ENCODE measurements around the gene ABCA9. TPM values are rescaled to one million over a fixed set of nuclear protein-coding genes. Genes with fewer than 3 reads are reported as not detected.
A peak's percentile ranks its signal among the peaks of the same experiment; 100 is the strongest.

Gene ABCA9
- total RNA-seq, 2 donors from 2014 or later: 8.8 to 30.7 TPM

GRCh38 chr17:69062860-69063581 lies 2.3 kb upstream of the ABCA9 start:
- H3K27ac ChIP-seq: no peak overlapping the region

GRCh38 chr17:69061721-69062556 lies 1.2 kb upstream of the ABCA9 start:
- H3K27ac ChIP-seq: no peak overlapping the region
- no peaks in the 10 kb centered on the region for H3K9me3 ChIP-seq
- DNase-seq (no peak), ATAC-seq (no peak)
- H3K4me1 ChIP-seq: no peaks in the 10 kb centered on the region
- 85 to 87% methylated on average over 4 of the region's 4 CpGs for WGBS, 2 donors
- no peaks in the 10 kb centered on the region for H3K36me3 ChIP-seq (replicated peaks in 1 of 2; ENCODE audit: insufficient read depth in 1 of 2, low read depth in 2 of 2)
- no peak overlapping the region for H3K4me3 ChIP-seq
- intact Hi-C loops (cut with DNase I): no loop called here
- no peaks in the 10 kb centered on the region for H3K27me3 ChIP-seq
- TF ChIP-seq CTCF (IDR thresholded peaks at IDR 0.05) (no peak), POLR2A (IDR thresholded peaks at IDR 0.05) (no peak)

More at GRCh38 chr17:69062860-69063581, 2.3 kb upstream of the ABCA9 start:
- DNase-seq: no peak
- H3K9me3 ChIP-seq: no peaks in the 10 kb centered on the region
- H3K36me3 ChIP-seq (replicated peaks in 1 of 2; ENCODE audit: insufficient read depth in 1 of 2, low read depth in 2 of 2): no peaks in the 10 kb centered on the region
- TF ChIP-seq CTCF (IDR thresholded peaks at IDR 0.05) (no peak), POLR2A (IDR thresholded peaks at IDR 0.05) (no peak)
- 77 to 88% methylated on average over 4 of the region's 4 CpGs for whole genome bisulfite sequencing, 2 donors
- H3K4me1 ChIP-seq: no peaks in the 10 kb centered on the region
- no peak overlapping the region for H3K4me3 ChIP-seq
- H3K27me3 ChIP-seq: no peaks in the 10 kb centered on the region
- no peak for ATAC-seq
- intact Hi-C loops (cut with DNase I): no loop called here

- ATAC-seq (no peak), DNase-seq (no peak)
- 68% methylated on average over 7 of the region's 7 CpGs for WGBS, 2 donors
- Histone ChIP-seq H3K27me3 (no peaks in the 10 kb centered on the region), H3K4me3 (no peak overlapping the region), H3K4me1 (no peaks in the 10 kb centered on the region), H3K9me3 (no peaks in the 10 kb centered on the region), H3K36me3 (replicated peaks in 1 of 2; ENCODE audit: insufficient read depth in 1 of 2, low read depth in 2 of 2) (no peaks in the 10 kb centered on the region), H3K27ac (no peak overlapping the region)
- TF ChIP-seq CTCF (IDR thresholded peaks at IDR 0.05) (no peak), POLR2A (IDR thresholded peaks at IDR 0.05) (no peak)
- intact Hi-C loops (cut with DNase I): no loop called here
These were observed 1.1 kb downstream of the ABCA9 start for GRCh38 chr17:69059458-69060175.

- 42% methylated on average over 1 of the region's 1 CpG; no CpG with 5 or more reads in 1 of the 2 donors for WGBS, 2 donors
These were observed 2.6 kb downstream of the ABCA9 start for GRCh38 chr17:69058165-69058564.

More at GRCh38 chr17:69058165-69058564, 2.6 kb downstream of the ABCA9 start:
- no peaks in the 10 kb centered on the region for H3K27me3 ChIP-seq
- TF ChIP-seq CTCF (IDR thresholded peaks at IDR 0.05) (peak; percentile 7 to 84 (median 37)), POLR2A (IDR thresholded peaks at IDR 0.05) (no peak)
- intact Hi-C loops (cut with DNase I): no loop called here
- H3K4me1 ChIP-seq: no peaks in the 10 kb centered on the region
- H3K36me3 ChIP-seq (replicated peaks in 1 of 2; ENCODE audit: insufficient read depth in 1 of 2, low read depth in 2 of 2): no peaks in the 10 kb centered on the region
- DNase-seq: peak in 1 of 4 donors; percentile 8
- H3K9me3 ChIP-seq: no peaks in the 10 kb centered on the region
- peak; percentile 73 for ATAC-seq
- no peak overlapping the region for H3K4me3 ChIP-seq
- no peak overlapping the region for H3K27ac ChIP-seq

All from body of pancreas (tissue), 4 donors.